Hepatocyte (in vitro differentiated cells): ENCODE data around the gene CEP85L. TPM values are rescaled to one million over a fixed set of nuclear protein-coding genes. Genes with fewer than 3 reads are reported as not detected.

Experiments
- DNase-seq: peaks from one replicate; pipeline ENCODE4 v3.0.0-alpha.2; 2016; ENCODE audit warnings: low spot score
- H2AFZ ChIP-seq: fragments of 200-600 bp; sonication (generic); 2 replicates; pipeline ENCODE4 v1.6.0; 2016; ENCODE audit warnings: antibody characterized with exemption, mild to moderate bottlenecking
- H3K27ac ChIP-seq: fragments of 200-600 bp; sonication (generic); 2 replicates; pipeline ENCODE4 v1.5.1; 2016; ENCODE audit warnings: mild to moderate bottlenecking
- H3K27me3 ChIP-seq: fragments of 200-600 bp; sonication (generic); 2 replicates; pipeline ENCODE4 v1.6.1; 2016
- H3K36me3 ChIP-seq: fragments of 200-600 bp; sonication (generic); replicated peaks from 2 replicates; pipeline ENCODE4 v1.5.1; 2016; ENCODE audit warnings: low read depth; ENCODE audit not compliant: insufficient read depth
- H3K4me1 ChIP-seq: fragments of 200-600 bp; sonication (generic); 2 replicates; pipeline ENCODE4 v1.5.1; 2016; ENCODE audit warnings: mild to moderate bottlenecking, moderate library complexity; ENCODE audit not compliant: insufficient read depth
- H3K4me2 ChIP-seq: fragments of 200-600 bp; sonication (generic); 2 replicates; pipeline ENCODE4 v1.6.0; 2016
- H3K4me3 ChIP-seq: fragments of 200-600 bp; sonication (generic); 2 replicates; pipeline ENCODE4 v1.5.1; 2016; ENCODE audit warnings: mild to moderate bottlenecking
- H3K79me2 ChIP-seq: fragments of 200-600 bp; sonication (generic); 2 replicates; pipeline ENCODE4 v1.6.0; 2017; ENCODE audit warnings: mild to moderate bottlenecking
- H3K9me2 ChIP-seq: fragments of 200-600 bp; sonication (generic); replicated peaks from 2 replicates; pipeline ENCODE4 v1.6.0; 2017; ENCODE audit warnings: mild to moderate bottlenecking; ENCODE audit not compliant: insufficient read depth
- H3K9me3 ChIP-seq: fragments of 200-600 bp; sonication (generic); 2 replicates; pipeline ENCODE4 v1.5.1; 2016; ENCODE audit warnings: low read depth, mild to moderate bottlenecking
- H4K20me1 ChIP-seq: fragments of 200-600 bp; sonication (generic); 2 replicates; pipeline ENCODE4 v1.6.0; 2016; ENCODE audit warnings: mild to moderate bottlenecking; ENCODE audit not compliant: insufficient read depth, poor library complexity, severe bottlenecking
- CTCF ChIP-seq: fragments of 200-600 bp; sonication (generic); IDR thresholded peaks from 2 replicates; pipeline ENCODE4 v1.5.1; 2016; ENCODE audit warnings: antibody characterized with exemption, mild to moderate bottlenecking; ENCODE audit not compliant: poor library complexity
- EZH2 ChIP-seq: fragments of 200-600 bp; sonication (generic); IDR thresholded peaks from 2 replicates; pipeline ENCODE4 v1.6.1; 2016; ENCODE audit warnings: antibody characterized with exemption, mild to moderate bottlenecking, borderline replicate concordance
- EZH2phosphoT487 ChIP-seq: fragments of 200-600 bp; sonication (generic); IDR thresholded peaks from one replicate; pipeline ENCODE4 v1.6.1; 2018; ENCODE audit warnings: antibody characterized with exemption, mild to moderate bottlenecking, low read depth, moderate library complexity; ENCODE audit not compliant: unreplicated experiment, severe bottlenecking
- WGBS: methylation state at CpG from one replicate; pipeline ENCODE4 v1.1.6; 2016; ENCODE audit warnings: low lambda C conversion rate; ENCODE audit errors: missing lambda C conversion rate; 5-methylcytosine and 5-hydroxymethylcytosine counted together
- polyA plus RNA-seq: library from polyadenylated mRNA; unstranded; fragments of >200 nt; fragmentation: Nextera tagmentation; extraction: Ambion mirVana; gene quantifications from 2 replicates; pipeline ENCODE4 v1.2.1, GENCODE V29; 2016
- total RNA-seq: library from RNA; depleted of rRNA; stranded (reverse); fragments of >200 nt; gene quantifications from 2 replicates; pipeline ENCODE4 v1.2.3, GENCODE V29; 2014

CEP85L gene
- total and polyA plus RNA-seq, 2 experiments from 2014 or later: 17.8 to 38.5 TPM

- no peak for DNase-seq
- H3K79me2 ChIP-seq: no peaks in the 10 kb centered on the region
- no peaks in the 10 kb centered on the region for H3K27me3 ChIP-seq
- no peaks in the 10 kb centered on the region for H3K9me3 ChIP-seq
- TF ChIP-seq EZH2phosphoT487 (no peak), EZH2 (no peak), CTCF (no peak)
- no peaks in the 10 kb centered on the region for H3K36me3 ChIP-seq
- H3K4me2 ChIP-seq: no peak overlapping the region
- H3K4me3 ChIP-seq: no peak overlapping the region
- no peaks in the 10 kb centered on the region for H4K20me1 ChIP-seq
- H3K9me2 ChIP-seq: no peaks in the 10 kb centered on the region
- H2AFZ ChIP-seq: no peak overlapping the region
- H3K4me1 ChIP-seq: no peaks in the 10 kb centered on the region
- 82% methylated on average over 9 of the region's 9 CpGs for WGBS
- H3K27ac ChIP-seq: no peak overlapping the region
These were observed 29.2 kb upstream of the CEP85L start for GRCh38 chr6:118680452-118681095.

- H3K4me2 ChIP-seq: no peak overlapping the region
- no peaks in the 10 kb centered on the region for H3K36me3 ChIP-seq
- WGBS: 83% methylated on average over 1 of the region's 1 CpG
- H3K79me2 ChIP-seq: no peaks in the 10 kb centered on the region
- H4K20me1 ChIP-seq: no peaks in the 10 kb centered on the region
- no peak for DNase-seq
- H3K9me2 ChIP-seq: no peaks in the 10 kb centered on the region
- no peak overlapping the region for H2AFZ ChIP-seq
- no peak overlapping the region for H3K27ac ChIP-seq
- TF ChIP-seq EZH2phosphoT487 (no peak), EZH2 (no peak), CTCF (no peak)
- H3K27me3 ChIP-seq: no peaks in the 10 kb centered on the region
- H3K9me3 ChIP-seq: no peaks in the 10 kb centered on the region
- H3K4me1 ChIP-seq: no peaks in the 10 kb centered on the region
- no peak overlapping the region for H3K4me3 ChIP-seq
These were observed 28.0 kb upstream of the CEP85L start for GRCh38 chr6:118679327-118679901.

GRCh38 chr6:118678866-118679265 is 27.5 kb upstream of the CEP85L start:
- no peak for DNase-seq
- Histone ChIP-seq H3K9me3 (no peaks in the 10 kb centered on the region), H3K9me2 (no peaks in the 10 kb centered on the region), H3K27me3 (no peaks in the 10 kb centered on the region), H2AFZ (no peak overlapping the region), H3K4me1 (no peaks in the 10 kb centered on the region), H3K36me3 (no peaks in the 10 kb centered on the region), H4K20me1 (no peaks in the 10 kb centered on the region), H3K79me2 (no peaks in the 10 kb centered on the region), H3K27ac (no peak overlapping the region), H3K4me2 (no peak overlapping the region), H3K4me3 (no peak overlapping the region)
- TF ChIP-seq EZH2phosphoT487 (no peak), CTCF (no peak), EZH2 (no peak)
- 89% methylated on average over 1 of the region's 1 CpG for WGBS
